ENCODE data around the gene KCNS3.

KCNS3 gene

DNA sequence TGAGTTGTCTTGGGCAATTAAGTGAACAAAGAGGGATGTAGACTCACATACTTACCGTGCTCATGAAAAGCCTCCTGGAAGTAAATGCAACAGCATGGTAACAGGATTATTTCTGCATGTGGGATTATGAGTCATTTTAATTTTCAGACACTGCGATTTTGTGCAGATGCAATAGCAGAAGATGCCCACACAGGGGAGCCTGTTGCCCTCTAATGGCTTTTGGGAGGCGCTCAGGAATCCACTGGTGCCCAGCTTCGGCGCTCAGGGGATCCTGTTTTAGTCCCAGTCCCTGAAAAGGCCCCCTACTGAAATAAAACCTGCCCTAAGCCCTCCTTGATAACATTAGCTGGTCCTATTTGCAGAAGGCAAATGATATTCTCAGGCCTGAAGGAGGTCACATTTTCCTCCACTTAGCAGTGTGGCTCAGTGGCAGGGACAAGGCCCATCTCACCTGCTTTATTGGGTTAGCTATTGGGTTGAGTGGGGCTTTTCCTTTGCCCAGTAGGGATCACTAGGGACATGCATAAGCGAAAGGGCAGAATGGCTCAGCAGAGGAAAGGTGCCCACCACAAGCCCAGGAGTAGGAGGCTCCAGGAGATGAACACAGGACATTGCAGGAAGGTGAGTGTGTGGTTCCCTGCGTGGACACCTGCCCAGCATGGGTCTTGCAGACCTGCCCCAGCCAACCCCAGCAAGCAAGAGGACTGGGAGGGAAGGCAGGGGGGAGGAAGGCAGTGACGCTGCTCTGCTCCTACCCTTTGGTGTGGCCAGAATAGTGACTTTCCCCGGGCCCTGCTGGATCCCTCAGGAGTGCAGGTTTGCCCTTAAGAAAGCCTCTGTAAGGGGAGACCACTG, 26.5 kb upstream of the KCNS3 start:
- H3K36me3 ChIP-seq (ENCODE audit: control insufficient read depth in 1 of 2, insufficient read depth in 2 of 2, low read length in 2 of 2): no peaks in the 10 kb centered on the region
- peaks cover 4% of the 10 kb centered on the region for H3K27me3 ChIP-seq (ENCODE audit: low read depth, low read length)
- H3K27ac ChIP-seq (ENCODE audit: low read length): no peak overlapping the region
- H3K9me3 ChIP-seq (ENCODE audit: control insufficient read depth in 1 of 2, low read length in 2 of 2): no peaks in the 10 kb centered on the region
- H3K4me1 ChIP-seq (ENCODE audit: control insufficient read depth in 1 of 2, insufficient read depth in 2 of 2, low read length in 2 of 2): peaks cover 0 to 3% of the 10 kb centered on the region in 2 donors
- H3K4me3 ChIP-seq (ENCODE audit: low read depth in 1 of 2, low read length in 2 of 2): no peak overlapping the region

GRCh38 chr2:17853799-17854198, 24.7 kb upstream of the KCNS3 start:
- Histone ChIP-seq H3K36me3 (ENCODE audit: control insufficient read depth in 1 of 2, insufficient read depth in 2 of 2, low read length in 2 of 2) (no peaks in the 10 kb centered on the region), H3K27me3 (ENCODE audit: low read depth, low read length) (peaks cover 4% of the 10 kb centered on the region), H3K4me1 (ENCODE audit: control insufficient read depth in 1 of 2, insufficient read depth in 2 of 2, low read length in 2 of 2) (peaks cover 0 to 3% of the 10 kb centered on the region in 2 donors), H3K27ac (ENCODE audit: low read length) (no peak overlapping the region), H3K4me3 (ENCODE audit: low read depth in 1 of 2, low read length in 2 of 2) (no peak overlapping the region), H3K9me3 (ENCODE audit: control insufficient read depth in 1 of 2, low read length in 2 of 2) (no peaks in the 10 kb centered on the region)

- Histone ChIP-seq H3K27ac (ENCODE audit: low read length) (no peak overlapping the region), H3K4me3 (ENCODE audit: low read depth in 1 of 2, low read length in 2 of 2) (no peak overlapping the region), H3K4me1 (ENCODE audit: control insufficient read depth in 1 of 2, insufficient read depth in 2 of 2, low read length in 2 of 2) (no peaks in the 10 kb centered on the region), H3K27me3 (ENCODE audit: low read depth, low read length) (peaks cover 1% of the 10 kb centered on the region), H3K9me3 (ENCODE audit: control insufficient read depth in 1 of 2, low read length in 2 of 2) (no peaks in the 10 kb centered on the region), H3K36me3 (ENCODE audit: control insufficient read depth in 1 of 2, insufficient read depth in 2 of 2, low read length in 2 of 2) (no peaks in the 10 kb centered on the region)
Measured at GRCh38 chr2:17857021-17857420, 21.4 kb upstream of the KCNS3 start.

GRCh38 chr2:17858064-17858463, 20.4 kb upstream of the KCNS3 start:
- H3K36me3 ChIP-seq (ENCODE audit: control insufficient read depth in 1 of 2, insufficient read depth in 2 of 2, low read length in 2 of 2): no peaks in the 10 kb centered on the region
- no peaks in the 10 kb centered on the region for H3K27me3 ChIP-seq (ENCODE audit: low read depth, low read length)
- H3K4me1 ChIP-seq (ENCODE audit: control insufficient read depth in 1 of 2, insufficient read depth in 2 of 2, low read length in 2 of 2): no peaks in the 10 kb centered on the region
- H3K4me3 ChIP-seq (ENCODE audit: low read depth in 1 of 2, low read length in 2 of 2): no peak overlapping the region
- H3K27ac ChIP-seq (ENCODE audit: low read length): no peak overlapping the region
- H3K9me3 ChIP-seq (ENCODE audit: control insufficient read depth in 1 of 2, low read length in 2 of 2): no peaks in the 10 kb centered on the region

DNA sequence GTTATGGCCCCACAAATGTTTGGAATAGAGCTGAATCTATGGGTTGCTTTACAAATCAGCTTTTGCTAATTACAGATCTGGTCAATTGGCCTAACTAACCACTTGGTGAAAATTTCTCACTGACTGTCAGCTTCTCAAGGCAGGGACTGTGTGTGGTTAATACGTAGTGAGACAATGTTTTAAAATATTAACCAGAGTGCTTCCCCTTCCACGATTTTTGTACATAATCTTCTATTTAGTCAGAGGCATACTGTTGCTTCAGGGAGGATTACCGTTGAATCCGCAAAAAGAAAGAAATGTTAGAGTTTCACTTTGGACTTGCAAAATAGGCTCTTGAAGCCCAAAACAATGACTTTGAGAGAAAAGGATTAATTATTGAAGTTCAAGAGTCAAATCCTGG, 14.9 kb upstream of the KCNS3 start:
- Histone ChIP-seq H3K4me1 (ENCODE audit: control insufficient read depth in 1 of 2, insufficient read depth in 2 of 2, low read length in 2 of 2) (no peaks in the 10 kb centered on the region), H3K4me3 (ENCODE audit: low read depth in 1 of 2, low read length in 2 of 2) (no peak overlapping the region), H3K27me3 (ENCODE audit: low read depth, low read length) (no peaks in the 10 kb centered on the region), H3K36me3 (ENCODE audit: control insufficient read depth in 1 of 2, insufficient read depth in 2 of 2, low read length in 2 of 2) (no peaks in the 10 kb centered on the region), H3K9me3 (ENCODE audit: control insufficient read depth in 1 of 2, low read length in 2 of 2) (no peaks in the 10 kb centered on the region), H3K27ac (ENCODE audit: low read length) (no peak overlapping the region)

DNA sequence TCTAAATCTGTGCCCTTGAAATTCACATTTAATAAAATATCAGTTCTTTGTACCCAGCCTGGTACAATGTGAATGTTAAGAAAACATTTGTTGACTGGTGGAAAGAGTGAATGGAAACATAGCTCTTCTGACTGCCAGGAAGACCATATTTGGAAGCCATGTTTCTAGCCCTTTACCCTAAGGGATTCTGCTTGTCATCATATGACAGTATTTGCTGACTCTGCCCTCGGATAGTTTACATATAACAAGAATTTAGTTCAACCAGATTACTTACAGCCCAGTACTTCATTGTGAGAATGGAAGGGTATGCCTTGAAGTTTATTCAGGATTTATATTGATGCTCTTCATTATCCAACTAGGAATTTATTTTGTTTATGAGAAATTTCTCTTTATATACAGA, 13.8 kb upstream of the KCNS3 start:
- no peaks in the 10 kb centered on the region for H3K36me3 ChIP-seq (ENCODE audit: control insufficient read depth in 1 of 2, insufficient read depth in 2 of 2, low read length in 2 of 2)
- no peak overlapping the region for H3K4me3 ChIP-seq (ENCODE audit: low read depth in 1 of 2, low read length in 2 of 2)
- H3K9me3 ChIP-seq (ENCODE audit: control insufficient read depth in 1 of 2, low read length in 2 of 2): no peaks in the 10 kb centered on the region
- no peaks in the 10 kb centered on the region for H3K4me1 ChIP-seq (ENCODE audit: control insufficient read depth in 1 of 2, insufficient read depth in 2 of 2, low read length in 2 of 2)
- H3K27me3 ChIP-seq (ENCODE audit: low read depth, low read length): no peaks in the 10 kb centered on the region
- no peak overlapping the region for H3K27ac ChIP-seq (ENCODE audit: low read length)

- H3K27ac ChIP-seq (ENCODE audit: low read length): no peak overlapping the region
- H3K4me1 ChIP-seq (ENCODE audit: control insufficient read depth in 1 of 2, insufficient read depth in 2 of 2, low read length in 2 of 2): no peaks in the 10 kb centered on the region
- no peak overlapping the region for H3K4me3 ChIP-seq (ENCODE audit: low read depth in 1 of 2, low read length in 2 of 2)
- H3K36me3 ChIP-seq (ENCODE audit: control insufficient read depth in 1 of 2, insufficient read depth in 2 of 2, low read length in 2 of 2): no peaks in the 10 kb centered on the region
- no peaks in the 10 kb centered on the region for H3K27me3 ChIP-seq (ENCODE audit: low read depth, low read length)
- no peaks in the 10 kb centered on the region for H3K9me3 ChIP-seq (ENCODE audit: control insufficient read depth in 1 of 2, low read length in 2 of 2)
Measured at GRCh38 chr2:17867133-17867532, 11.3 kb upstream of the KCNS3 start.

DNA sequence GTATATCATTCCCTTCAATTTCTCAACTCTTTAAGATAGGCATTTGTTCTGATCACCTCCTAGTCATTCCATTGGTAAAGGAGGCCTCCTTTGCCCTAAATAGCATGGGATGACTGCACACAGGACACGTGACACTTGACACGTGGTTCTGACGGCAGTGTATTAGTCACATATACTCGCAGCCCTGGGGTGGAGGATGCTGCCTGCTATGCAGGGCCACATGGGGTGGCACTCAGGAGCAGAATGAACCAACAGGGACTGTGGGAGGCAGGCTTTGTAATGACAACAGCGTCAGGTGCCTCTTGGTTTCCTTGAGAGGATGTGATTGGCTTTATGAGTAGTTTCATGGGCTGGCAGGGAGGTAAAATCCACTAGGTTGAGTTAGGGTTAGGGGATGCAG, 9.3 kb upstream of the KCNS3 start:
- Histone ChIP-seq H3K4me3 (ENCODE audit: low read depth in 1 of 2, low read length in 2 of 2) (no peak overlapping the region), H3K4me1 (ENCODE audit: control insufficient read depth in 1 of 2, insufficient read depth in 2 of 2, low read length in 2 of 2) (no peaks in the 10 kb centered on the region), H3K27me3 (ENCODE audit: low read depth, low read length) (no peaks in the 10 kb centered on the region), H3K9me3 (ENCODE audit: control insufficient read depth in 1 of 2, low read length in 2 of 2) (no peaks in the 10 kb centered on the region), H3K27ac (ENCODE audit: low read length) (no peak overlapping the region), H3K36me3 (ENCODE audit: control insufficient read depth in 1 of 2, insufficient read depth in 2 of 2, low read length in 2 of 2) (no peaks in the 10 kb centered on the region)

- H3K4me3 ChIP-seq (ENCODE audit: low read depth in 1 of 2, low read length in 2 of 2): no peak overlapping the region
- H3K9me3 ChIP-seq (ENCODE audit: control insufficient read depth in 1 of 2, low read length in 2 of 2): no peaks in the 10 kb centered on the region
- H3K36me3 ChIP-seq (ENCODE audit: control insufficient read depth in 1 of 2, insufficient read depth in 2 of 2, low read length in 2 of 2): no peaks in the 10 kb centered on the region
- H3K27ac ChIP-seq (ENCODE audit: low read length): no peak overlapping the region
- H3K4me1 ChIP-seq (ENCODE audit: control insufficient read depth in 1 of 2, insufficient read depth in 2 of 2, low read length in 2 of 2): no peaks in the 10 kb centered on the region
- no peaks in the 10 kb centered on the region for H3K27me3 ChIP-seq (ENCODE audit: low read depth, low read length)
Measured at GRCh38 chr2:17871639-17872038, 6.8 kb upstream of the KCNS3 start.

- no peaks in the 10 kb centered on the region for H3K4me1 ChIP-seq (ENCODE audit: control insufficient read depth in 1 of 2, insufficient read depth in 2 of 2, low read length in 2 of 2)
- no peak overlapping the region for H3K27ac ChIP-seq (ENCODE audit: low read length)
- H3K27me3 ChIP-seq (ENCODE audit: low read depth, low read length): no peaks in the 10 kb centered on the region
- H3K36me3 ChIP-seq (ENCODE audit: control insufficient read depth in 1 of 2, insufficient read depth in 2 of 2, low read length in 2 of 2): no peaks in the 10 kb centered on the region
- H3K9me3 ChIP-seq (ENCODE audit: control insufficient read depth in 1 of 2, low read length in 2 of 2): no peaks in the 10 kb centered on the region
- H3K4me3 ChIP-seq (ENCODE audit: low read depth in 1 of 2, low read length in 2 of 2): no peak overlapping the region
Measured at GRCh38 chr2:17873021-17873420, 5.4 kb upstream of the KCNS3 start.

DNA sequence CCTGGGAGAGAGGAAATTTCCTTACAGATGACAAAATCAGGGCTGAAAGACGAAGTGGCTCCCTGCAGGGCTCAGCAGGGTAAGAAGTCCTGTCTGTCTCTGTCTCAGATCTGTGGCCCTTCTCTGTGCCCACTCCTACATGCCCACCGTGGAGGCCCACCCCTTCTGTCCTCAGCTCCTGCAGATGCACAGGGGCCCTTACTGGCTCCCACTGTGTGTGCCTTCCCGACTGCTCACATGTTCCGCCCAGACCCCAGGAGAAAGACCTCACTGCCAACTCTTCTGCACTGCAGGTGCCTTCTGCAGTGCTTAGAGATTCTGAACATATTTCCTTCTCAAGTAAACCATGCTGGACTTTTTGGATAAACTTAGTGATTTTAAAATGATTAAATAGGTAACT, 1.9 kb upstream of the KCNS3 start:
- H3K27me3 ChIP-seq (ENCODE audit: low read depth, low read length): peaks cover 5% of the 10 kb centered on the region

GRCh38 chr2:17877811-17878280, 621 bp upstream of the KCNS3 start:
- no peak overlapping the region for H3K27ac ChIP-seq (ENCODE audit: low read length)
- H3K9me3 ChIP-seq (ENCODE audit: control insufficient read depth in 1 of 2, low read length in 2 of 2): no peaks in the 10 kb centered on the region
- H3K4me3 ChIP-seq (ENCODE audit: low read depth in 1 of 2, low read length in 2 of 2): peak overlapping the region; percentile 60 to 79
- H3K36me3 ChIP-seq (ENCODE audit: control insufficient read depth in 1 of 2, insufficient read depth in 2 of 2, low read length in 2 of 2): no peaks in the 10 kb centered on the region
- H3K27me3 ChIP-seq (ENCODE audit: low read depth, low read length): peaks cover 5% of the 10 kb centered on the region
- peaks cover 3 to 14% of the 10 kb centered on the region in 2 donors for H3K4me1 ChIP-seq (ENCODE audit: control insufficient read depth in 1 of 2, insufficient read depth in 2 of 2, low read length in 2 of 2)

More for the DNA sequence above, 1.9 kb upstream of the KCNS3 start:
- H3K27ac ChIP-seq (ENCODE audit: low read length): no peak overlapping the region
- no peak overlapping the region for H3K4me3 ChIP-seq (ENCODE audit: low read depth in 1 of 2, low read length in 2 of 2)
- peaks cover 3 to 14% of the 10 kb centered on the region in 2 donors for H3K4me1 ChIP-seq (ENCODE audit: control insufficient read depth in 1 of 2, insufficient read depth in 2 of 2, low read length in 2 of 2)
- no peaks in the 10 kb centered on the region for H3K36me3 ChIP-seq (ENCODE audit: control insufficient read depth in 1 of 2, insufficient read depth in 2 of 2, low read length in 2 of 2)
- H3K9me3 ChIP-seq (ENCODE audit: control insufficient read depth in 1 of 2, low read length in 2 of 2): no peaks in the 10 kb centered on the region
